CD4-positive, alpha-beta T cell treated with Interleukin-4 for 4 hours (primary cell): ENCODE results near the gene LMF1.

Source experiments
- DNase-seq: peaks from one replicate; pipeline ENCODE4 v3.0.0-alpha.2; 2020

LMF1 gene

GRCh38 chr16:927406-927805, 43.4 kb downstream of the LMF1 start:
- no peak for DNase-seq

GRCh38 chr16:926715-927114, 44.1 kb downstream of the LMF1 start:
- no peak for DNase-seq

GRCh38 chr16:924806-925205, 46.0 kb downstream of the LMF1 start:
- no peak for DNase-seq

GRCh38 chr16:924063-924462, 46.7 kb downstream of the LMF1 start:
- DNase-seq = no peak

GRCh38 chr16:923184-923583, 47.6 kb downstream of the LMF1 start:
- DNase-seq = no peak

GRCh38 chr16:922051-922450, 48.7 kb downstream of the LMF1 start:
- DNase-seq = no peak

- no peak for DNase-seq
These were observed 49.4 kb downstream of the LMF1 start for GRCh38 chr16:921321-921905.

- no peak for DNase-seq
These were observed 50.1 kb downstream of the LMF1 start for GRCh38 chr16:920717-921116.

- DNase-seq = no peak
These were observed 50.6 kb downstream of the LMF1 start for GRCh38 chr16:920051-920681.

- DNase-seq = no peak
These were observed 51.1 kb downstream of the LMF1 start for GRCh38 chr16:919658-920050.

- DNase-seq = no peak
These were observed 51.8 kb downstream of the LMF1 start for GRCh38 chr16:918741-919657.

GRCh38 chr16:918068-918467, 52.7 kb downstream of the LMF1 start:
- no peak for DNase-seq

- DNase-seq = no peak
These were observed 53.2 kb downstream of the LMF1 start for GRCh38 chr16:917591-918061.

GRCh38 chr16:916035-916799, 54.6 kb downstream of the LMF1 start:
- no peak for DNase-seq

GRCh38 chr16:915546-915945, 55.2 kb downstream of the LMF1 start:
- DNase-seq = no peak

GRCh38 chr16:914440-914839, 56.3 kb downstream of the LMF1 start:
- no peak for DNase-seq

- DNase-seq = no peak
These were observed 56.9 kb downstream of the LMF1 start for GRCh38 chr16:913817-914439.

GRCh38 chr16:912684-913613, 57.8 kb downstream of the LMF1 start:
- no peak for DNase-seq

- no peak for DNase-seq
These were observed 58.5 kb downstream of the LMF1 start for GRCh38 chr16:912322-912683.

GRCh38 chr16:911604-912321, 59.0 kb downstream of the LMF1 start:
- no peak for DNase-seq

- DNase-seq = no peak
These were observed 59.7 kb downstream of the LMF1 start for GRCh38 chr16:911101-911500.
